NT2/D1 (cell line): ENCODE measurements around the gene CSRP1.

Source experiments
- YY1 ChIP-seq: IDR thresholded peaks from 2 replicates; pipeline ENCODE4 v1.6.1; 2011; ENCODE audit not compliant: insufficient read length, insufficient read depth
- ZNF274 ChIP-seq: IDR thresholded peaks from 2 replicates; pipeline ENCODE4 v1.6.1; 2011; ENCODE audit warnings: mild to moderate bottlenecking, low read depth, low read length

GRCh38 chr1:201434266-201434665, 72.7 kb downstream of the CSRP1 start:
- TF ChIP-seq YY1: no peak
- TF ChIP-seq ZNF274: no peak
